HepG2 (cell line): ENCODE data around the gene ADGRD1. TPM values are rescaled to one million over a fixed set of nuclear protein-coding genes. Genes with fewer than 3 reads are reported as not detected.

Experiments
- ATAC-seq: fragments of 200-7000 bp; cut with Tn5 transposase; 3 replicates; pipeline ENCODE4 v1.9.1; 2020; ENCODE audit warnings: mild to moderate bottlenecking, moderate library complexity
- BruUV-seq: library from RNA; stranded (reverse); fragments of 400-500 nt; replicated peaks from 2 replicates; lab custom pipeline; 2021; lab: Mats Ljungman, UMichigan
- CTCF ChIA-PET: fragments of 300-600 bp; formaldehyde crosslinking; extraction: SDS; loops from one replicate; lab custom pipeline; 2021; ENCODE audit warnings: low total read pairs, inconsistent platforms, low intra/inter-chr PET ratio; lab: Yijun Ruan, JAX
- POLR2A ChIA-PET: fragments of 350-600 bp; sonication (Branson Sonifier 250); formaldehyde crosslinking; loops from one replicate; lab custom pipeline; 2020; ENCODE audit warnings: antibody characterized with exemption, inconsistent platforms; lab: Yijun Ruan, JAX
- DNase-seq: peaks from one replicate; pipeline ENCODE4 v3.0.0-alpha.2; 2015; ENCODE audit warnings: low spot score
- FAIRE-seq: peaks from 3 replicates; lab custom pipeline; 2011; peaks lifted over from hg19 to GRCh38; lab: Jason Lieb, UNC
- H2AFZ ChIP-seq: one replicate; pipeline ENCODE4 v1.6.1; 2011; ENCODE audit warnings: low read length, inconsistent platforms
- H3K27ac ChIP-seq: fragments of 300-600 bp; 3 replicates; pipeline ENCODE4 v1.8.0; 2011; ENCODE audit warnings: mixed run types, mild to moderate bottlenecking, mixed read lengths, low read length, inconsistent platforms; ENCODE audit not compliant: insufficient read depth; ENCODE audit errors: extremely low read length
- H3K27me3 ChIP-seq, 2 experiments: fragments of 200-600 bp in 1 of 2; 2 replicates in 1 of 2; 3 replicates in 1 of 2; pipeline versions ENCODE4 v1.6.0 to v1.8.0; 2011; ENCODE audit warnings: low read length in 2 of 2, mild to moderate bottlenecking in 2 of 2, moderate library complexity in 2 of 2, inconsistent platforms in 1 of 2; ENCODE audit not compliant: insufficient read depth in 2 of 2, control insufficient read depth in 1 of 2
- H3K36me3 ChIP-seq, 2 experiments: fragments of 200-600 bp in 1 of 2; replicated peaks in 1 of 2; 2 replicates in 1 of 2; 3 replicates in 1 of 2; pipeline versions ENCODE4 v1.5.1 to v1.8.0; 2011; ENCODE audit warnings: low read length in 2 of 2, inconsistent platforms in 1 of 2; ENCODE audit not compliant: insufficient read depth in 2 of 2, control insufficient read depth in 1 of 2
- H3K4me1 ChIP-seq: 2 replicates; pipeline ENCODE4 v1.5.1; 2012; ENCODE audit warnings: low read length, inconsistent platforms; ENCODE audit not compliant: insufficient read depth
- H3K4me2 ChIP-seq: 2 replicates; pipeline ENCODE4 v1.6.0; 2011; ENCODE audit warnings: low read depth, low read length, inconsistent platforms
- H3K4me3 ChIP-seq, 3 experiments: fragments of 200-600 bp in 1 of 3; sonication (generic), shearing (Covaris generic) in 1 of 3; replicated peaks in 1 of 3; 2 replicates each; pipeline ENCODE4 v1.5.1; 2011 to 2016; ENCODE audit warnings: low read length in 3 of 3, inconsistent platforms in 2 of 3, low read depth in 2 of 3, mild to moderate bottlenecking in 2 of 3, control low read depth in 1 of 3, mixed read lengths in 1 of 3; ENCODE audit not compliant: insufficient read depth in 1 of 3
- H3K79me2 ChIP-seq: one replicate; pipeline ENCODE4 v1.6.1; 2011; ENCODE audit warnings: low read length, inconsistent platforms; ENCODE audit not compliant: insufficient read depth
- H3K9ac ChIP-seq: 2 replicates; pipeline ENCODE4 v1.6.0; 2011; ENCODE audit warnings: mild to moderate bottlenecking, low read depth, low read length, inconsistent platforms; ENCODE audit not compliant: insufficient read depth
- H3K9me3 ChIP-seq: 2 replicates; pipeline ENCODE4 v1.5.1; 2012; ENCODE audit warnings: mild to moderate bottlenecking, low read length
- H4K20me1 ChIP-seq: 2 replicates; pipeline ENCODE4 v1.6.0; 2011; ENCODE audit warnings: inconsistent platforms, mild to moderate bottlenecking, low read length, moderate library complexity; ENCODE audit not compliant: insufficient read depth
- DNMT3B ChIP-seq: conservative IDR thresholded peaks from 2 replicates; pipeline ENCODE4 v1.6.1; 2016; ENCODE audit warnings: missing biosample characterization, control low read depth
- ELF1 ChIP-seq: sonication (generic); formaldehyde crosslinking; IDR thresholded peaks from 2 replicates; pipeline ENCODE4 v1.4.0; 2020; ENCODE audit warnings: missing genetic modification reagents
- FOXK2 ChIP-seq: fragments of 450-650 bp; IDR thresholded peaks from 2 replicates; pipeline ENCODE4 v1.6.1; 2016
- NFRKB ChIP-seq: fragments of 450-650 bp; IDR thresholded peaks from 2 replicates; pipeline ENCODE4 v1.6.1; 2017
- NR1H2 ChIP-seq: sonication (generic); formaldehyde crosslinking; IDR thresholded peaks from 2 replicates; pipeline ENCODE4 v1.8.1; 2022; ENCODE audit warnings: low read depth, missing genetic modification reagents, borderline replicate concordance
- PCBP1 ChIP-seq: fragments of 200-400 bp; formaldehyde crosslinking; IDR thresholded peaks from 2 replicates; pipeline ENCODE4 v1.6.1; 2017; ENCODE audit warnings: mild to moderate bottlenecking, low read depth, low read length, borderline replicate concordance
- RNF2 ChIP-seq: fragments of 450-650 bp; conservative IDR thresholded peaks from 2 replicates; pipeline ENCODE4 v1.6.1; 2016; ENCODE audit warnings: low read depth
- SMAD1 ChIP-seq: sonication (generic); formaldehyde crosslinking; IDR thresholded peaks from 2 replicates; pipeline ENCODE4 v1.4.0; 2020; ENCODE audit warnings: missing genetic modification reagents, low read depth, mild to moderate bottlenecking, borderline replicate concordance
- STAT5B ChIP-seq: sonication (generic); formaldehyde crosslinking; IDR thresholded peaks from 2 replicates; pipeline ENCODE4 v1.4.0; 2020; ENCODE audit warnings: missing genetic modification reagents
- TAF1 ChIP-seq: sonication (generic); formaldehyde crosslinking; IDR thresholded peaks from 2 replicates; pipeline ENCODE4 v1.4.0; 2020; ENCODE audit warnings: missing genetic modification reagents
- XRCC5 ChIP-seq: fragments of 200-400 bp; formaldehyde crosslinking; optimal IDR thresholded peaks from 2 replicates; pipeline ENCODE3; 2017; ENCODE audit warnings: mild to moderate bottlenecking, low read length
- ZFP41 ChIP-seq: sonication (generic); formaldehyde crosslinking; IDR thresholded peaks from 2 replicates; pipeline ENCODE4 v1.4.0; 2020; ENCODE audit warnings: mild to moderate bottlenecking, missing genetic modification reagents, borderline replicate concordance
- ZNF235 ChIP-seq: sonication (generic); formaldehyde crosslinking; IDR thresholded peaks from 2 replicates; pipeline ENCODE4 v1.8.1; 2023; ENCODE audit warnings: mild to moderate bottlenecking, missing genetic modification reagents, borderline replicate concordance
- WGBS: methylation state at CpG from one replicate; pipeline ENCODE4 v1.1.6; 2017; ENCODE audit warnings: low lambda C conversion rate; 5-methylcytosine and 5-hydroxymethylcytosine counted together
- in situ Hi-C: cut with HindIII; loops from 2 replicates; pipeline ENCODE4 v1.10.0; 2017; ENCODE audit warnings: low pct_unique_long_range_greater_than_20kb; ENCODE audit not compliant: extremely low pct_ligation_motif_present
- intact Hi-C: fragments of 100-400 bp; cut with micrococcal nuclease; formaldehyde crosslinking; loops from one replicate; pipeline ENCODE4 v1.10.0; 2022; ENCODE audit not compliant: unreplicated experiment
- polyA plus RNA-seq, 8 experiments: library from polyadenylated mRNA; depleted of rRNA in 3 of 8; stranded (reverse) in 7 of 8; unstranded in 1 of 8; fragments of >200 nt; fragmentation: Illumina TruSeq in 4 of 8; extraction: Trizol in 4 of 8; gene quantifications; 2 replicates each; pipeline versions ENCODE4 v1.2.1 to v1.2.3, GENCODE V29; 2011 to 2016; ENCODE audit warnings: low read depth in 4 of 8, missing spikeins in 1 of 8, mixed read lengths in 1 of 8; ENCODE audit not compliant: insufficient read depth in 1 of 8
- total RNA-seq, 5 experiments: library from RNA; depleted of rRNA; stranded (reverse); fragments of >200 nt; fragmentation: Illumina TruSeq; extraction: Trizol; gene quantifications; 2 replicates each; pipeline ENCODE4 v1.2.3, GENCODE V29; 2016; ENCODE audit warnings: low read depth in 1 of 5
- TF ChIP-seq, protein P1 (sequence below): sonication (generic); formaldehyde crosslinking; IDR thresholded peaks from 2 replicates; pipeline ENCODE4 v1.4.0; 2020; ENCODE audit warnings: mild to moderate bottlenecking, missing genetic modification reagents
- TF ChIP-seq, protein P2 (sequence below): sonication (generic); formaldehyde crosslinking; conservative IDR thresholded peaks from 2 replicates; pipeline ENCODE4 v1.4.0; 2020; ENCODE audit warnings: mild to moderate bottlenecking, missing genetic modification reagents, moderate library complexity
- TF ChIP-seq, protein P3 (sequence below): sonication (generic); formaldehyde crosslinking; IDR thresholded peaks from 2 replicates; pipeline ENCODE4 v1.9.0; 2022; ENCODE audit warnings: missing genetic modification reagents, mild to moderate bottlenecking, borderline replicate concordance
- TF ChIP-seq, protein P4 (sequence below): sonication (generic); formaldehyde crosslinking; IDR thresholded peaks from 2 replicates; pipeline ENCODE4 v1.5.1; 2020; ENCODE audit warnings: missing genetic modification reagents, mild to moderate bottlenecking, borderline replicate concordance

ADGRD1 gene
- total and polyA plus RNA-seq, 2 of the 13 experiments (the other 11 are each of a cell fraction or from before 2014, with no cell fraction given) = 0.46 to 12.4 TPM

DNA sequence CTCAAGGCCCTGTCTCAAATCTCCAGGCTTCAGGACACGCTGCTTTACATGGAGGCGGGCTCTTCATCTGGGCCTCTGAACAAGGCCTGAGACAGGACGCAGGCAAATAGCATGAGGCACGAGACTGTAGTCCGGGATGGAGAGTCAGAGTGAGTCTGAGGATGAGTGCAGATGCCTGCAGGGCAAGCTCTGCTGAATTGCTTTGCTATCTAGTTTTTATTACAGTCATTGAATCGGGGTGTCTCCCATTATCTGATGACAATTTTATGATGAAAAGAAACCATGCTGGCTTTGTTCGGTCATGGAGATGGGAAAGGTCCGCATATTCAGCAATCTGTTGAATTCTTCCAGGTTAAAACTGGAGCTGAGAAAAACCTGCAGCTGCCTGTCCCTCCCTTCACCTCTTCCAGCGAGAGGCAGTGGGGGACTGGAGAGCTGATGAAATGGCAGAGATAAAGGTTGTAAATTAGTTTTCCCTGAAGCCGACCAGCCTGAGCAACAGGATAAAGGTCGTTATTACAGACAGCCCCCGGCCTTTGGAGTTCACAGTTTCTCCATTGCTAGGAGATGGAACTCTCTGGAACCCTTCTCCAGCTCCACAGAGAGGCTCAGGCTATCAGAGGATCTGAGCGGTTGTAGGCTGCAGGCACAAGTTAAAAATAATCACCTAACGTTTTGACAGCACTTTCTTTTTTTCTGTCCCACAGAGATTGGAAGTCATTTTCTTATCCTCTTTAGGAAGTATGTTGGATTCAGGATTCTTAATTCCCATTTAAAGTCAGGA is 1.3 kb upstream of the ADGRD1 start:
- no peaks in the 10 kb centered on the region for H4K20me1 ChIP-seq
- POLR2A ChIA-PET = interaction anchor here (2.9 kb wide), 1 partner anchor 31 kb away, joined by 13 read pairs; no protein-coding TSS in a partner anchor
- intact Hi-C loops (no loop called here), in situ Hi-C loops (no loop called here)
- no peak overlapping the region for H3K27ac ChIP-seq
- BruUV-seq = no TSS peak
- no peaks in the 10 kb centered on the region; a peak in 1 of 5 replicates for H3K36me3 ChIP-seq
- ATAC-seq = peak; percentile 62
- CTCF ChIA-PET = no interaction called here
- H3K79me2 ChIP-seq = no peaks in the 10 kb centered on the region
- H3K4me3 ChIP-seq = peak overlapping the region in 1 of 3 experiments; percentile 14; a peak in 1 of 6 replicates
- no peak for FAIRE-seq
- peak overlapping the region; percentile 71 for H3K4me2 ChIP-seq
- 14% methylated on average over 13 of the region's 14 CpGs for WGBS
- DNase-seq = no peak
- H3K9ac ChIP-seq = peak overlapping the region; percentile 18; the same call in 1 of the 2 replicates
- H3K9me3 ChIP-seq = no peaks in the 10 kb centered on the region
- peak overlapping the region; percentile 8 for H2AFZ ChIP-seq
- H3K27me3 ChIP-seq = peaks cover 0 to 3% of the 10 kb centered on the region in 2 experiments; a peak in 2 of 5 replicates
- H3K4me1 ChIP-seq = peaks cover 46% of the 10 kb centered on the region
- TF ChIP-seq RNF2 (no peak), ZFP41 (CRISPR knock-in tag) (no peak), TAF1 (no peak), PCBP1 (no peak), ZNF235 (CRISPR knock-in tag) (no peak), FOXK2 (no peak), SMAD1 (no peak), DNMT3B (CRISPR knock-in tag) (no peak), NR1H2 (CRISPR knock-in tag) (no peak), XRCC5 (no peak), NFRKB (no peak), STAT5B (CRISPR knock-in tag) (no peak), ELF1 (CRISPR knock-in tag) (no peak)
- TF ChIP-seq, protein P1, sequence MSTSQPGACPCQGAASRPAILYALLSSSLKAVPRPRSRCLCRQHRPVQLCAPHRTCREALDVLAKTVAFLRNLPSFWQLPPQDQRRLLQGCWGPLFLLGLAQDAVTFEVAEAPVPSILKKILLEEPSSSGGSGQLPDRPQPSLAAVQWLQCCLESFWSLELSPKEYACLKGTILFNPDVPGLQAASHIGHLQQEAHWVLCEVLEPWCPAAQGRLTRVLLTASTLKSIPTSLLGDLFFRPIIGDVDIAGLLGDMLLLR (CRISPR knock-in tag) = no peak
- TF ChIP-seq, protein P2, sequence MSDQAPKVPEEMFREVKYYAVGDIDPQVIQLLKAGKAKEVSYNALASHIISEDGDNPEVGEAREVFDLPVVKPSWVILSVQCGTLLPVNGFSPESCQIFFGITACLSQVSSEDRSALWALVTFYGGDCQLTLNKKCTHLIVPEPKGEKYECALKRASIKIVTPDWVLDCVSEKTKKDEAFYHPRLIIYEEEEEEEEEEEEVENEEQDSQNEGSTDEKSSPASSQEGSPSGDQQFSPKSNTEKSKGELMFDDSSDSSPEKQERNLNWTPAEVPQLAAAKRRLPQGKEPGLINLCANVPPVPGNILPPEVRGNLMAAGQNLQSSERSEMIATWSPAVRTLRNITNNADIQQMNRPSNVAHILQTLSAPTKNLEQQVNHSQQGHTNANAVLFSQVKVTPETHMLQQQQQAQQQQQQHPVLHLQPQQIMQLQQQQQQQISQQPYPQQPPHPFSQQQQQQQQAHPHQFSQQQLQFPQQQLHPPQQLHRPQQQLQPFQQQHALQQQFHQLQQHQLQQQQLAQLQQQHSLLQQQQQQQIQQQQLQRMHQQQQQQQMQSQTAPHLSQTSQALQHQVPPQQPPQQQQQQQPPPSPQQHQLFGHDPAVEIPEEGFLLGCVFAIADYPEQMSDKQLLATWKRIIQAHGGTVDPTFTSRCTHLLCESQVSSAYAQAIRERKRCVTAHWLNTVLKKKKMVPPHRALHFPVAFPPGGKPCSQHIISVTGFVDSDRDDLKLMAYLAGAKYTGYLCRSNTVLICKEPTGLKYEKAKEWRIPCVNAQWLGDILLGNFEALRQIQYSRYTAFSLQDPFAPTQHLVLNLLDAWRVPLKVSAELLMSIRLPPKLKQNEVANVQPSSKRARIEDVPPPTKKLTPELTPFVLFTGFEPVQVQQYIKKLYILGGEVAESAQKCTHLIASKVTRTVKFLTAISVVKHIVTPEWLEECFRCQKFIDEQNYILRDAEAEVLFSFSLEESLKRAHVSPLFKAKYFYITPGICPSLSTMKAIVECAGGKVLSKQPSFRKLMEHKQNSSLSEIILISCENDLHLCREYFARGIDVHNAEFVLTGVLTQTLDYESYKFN (CRISPR knock-in tag) = 0 out of 2 replicates have a peak, but pooled peaks have one; percentile 23
- TF ChIP-seq, protein P3, sequence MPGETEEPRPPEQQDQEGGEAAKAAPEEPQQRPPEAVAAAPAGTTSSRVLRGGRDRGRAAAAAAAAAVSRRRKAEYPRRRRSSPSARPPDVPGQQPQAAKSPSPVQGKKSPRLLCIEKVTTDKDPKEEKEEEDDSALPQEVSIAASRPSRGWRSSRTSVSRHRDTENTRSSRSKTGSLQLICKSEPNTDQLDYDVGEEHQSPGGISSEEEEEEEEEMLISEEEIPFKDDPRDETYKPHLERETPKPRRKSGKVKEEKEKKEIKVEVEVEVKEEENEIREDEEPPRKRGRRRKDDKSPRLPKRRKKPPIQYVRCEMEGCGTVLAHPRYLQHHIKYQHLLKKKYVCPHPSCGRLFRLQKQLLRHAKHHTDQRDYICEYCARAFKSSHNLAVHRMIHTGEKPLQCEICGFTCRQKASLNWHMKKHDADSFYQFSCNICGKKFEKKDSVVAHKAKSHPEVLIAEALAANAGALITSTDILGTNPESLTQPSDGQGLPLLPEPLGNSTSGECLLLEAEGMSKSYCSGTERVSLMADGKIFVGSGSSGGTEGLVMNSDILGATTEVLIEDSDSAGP = no peak
- TF ChIP-seq, protein P4, sequence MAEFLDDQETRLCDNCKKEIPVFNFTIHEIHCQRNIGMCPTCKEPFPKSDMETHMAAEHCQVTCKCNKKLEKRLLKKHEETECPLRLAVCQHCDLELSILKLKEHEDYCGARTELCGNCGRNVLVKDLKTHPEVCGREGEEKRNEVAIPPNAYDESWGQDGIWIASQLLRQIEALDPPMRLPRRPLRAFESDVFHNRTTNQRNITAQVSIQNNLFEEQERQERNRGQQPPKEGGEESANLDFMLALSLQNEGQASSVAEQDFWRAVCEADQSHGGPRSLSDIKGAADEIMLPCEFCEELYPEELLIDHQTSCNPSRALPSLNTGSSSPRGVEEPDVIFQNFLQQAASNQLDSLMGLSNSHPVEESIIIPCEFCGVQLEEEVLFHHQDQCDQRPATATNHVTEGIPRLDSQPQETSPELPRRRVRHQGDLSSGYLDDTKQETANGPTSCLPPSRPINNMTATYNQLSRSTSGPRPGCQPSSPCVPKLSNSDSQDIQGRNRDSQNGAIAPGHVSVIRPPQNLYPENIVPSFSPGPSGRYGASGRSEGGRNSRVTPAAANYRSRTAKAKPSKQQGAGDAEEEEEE (CRISPR knock-in tag) = no peak
